Right ventricle myocardium superior (tissue), 1 donor: ENCODE data around the gene ANKRD44. TPM values are rescaled to one million over a fixed set of nuclear protein-coding genes. Genes with fewer than 3 reads are reported as not detected.
"Not testable (repeated sequence)": the region's sequence is repeated elsewhere in the genome, so short reads cannot be mapped to it uniquely, and the experiment has no call there.

Experiments used
- ATAC-seq: fragments of 200-7000 bp; cut with Tn5 transposase; one replicate; pipeline ENCODE4 v1.9.1; 2020; ENCODE audit warnings: mild to moderate bottlenecking; ENCODE audit not compliant: poor library complexity
- DNase-seq: peaks from one replicate; pipeline ENCODE4 v3.0.0-alpha.2; 2020
- intact Hi-C: fragments of 100-400 bp; cut with DNase I; formaldehyde crosslinking; loops from one replicate; pipeline ENCODE4 v1.11.2; 2022
- total RNA-seq: library from RNA; stranded (reverse); fragmentation: NEBNext Ultra II Directional; extraction: Animal tissue kit (Norgen Biotek cat#: 25700); gene quantifications from one replicate; pipeline ENCODE4 v1.2.1, GENCODE V29; 2021
- donor health status: DM: no; HTN: yes; CAD: no; lungs with severe emphysema.

Gene ANKRD44
- total RNA-seq, 1 donor from 2014 or later = 7.4 TPM

- DNase-seq (no peak), ATAC-seq (peak; percentile 19)
- intact Hi-C loops = no loop called here
These were observed 229.3 kb downstream of the ANKRD44 start for GRCh38 chr2:197081294-197081693.

DNA sequence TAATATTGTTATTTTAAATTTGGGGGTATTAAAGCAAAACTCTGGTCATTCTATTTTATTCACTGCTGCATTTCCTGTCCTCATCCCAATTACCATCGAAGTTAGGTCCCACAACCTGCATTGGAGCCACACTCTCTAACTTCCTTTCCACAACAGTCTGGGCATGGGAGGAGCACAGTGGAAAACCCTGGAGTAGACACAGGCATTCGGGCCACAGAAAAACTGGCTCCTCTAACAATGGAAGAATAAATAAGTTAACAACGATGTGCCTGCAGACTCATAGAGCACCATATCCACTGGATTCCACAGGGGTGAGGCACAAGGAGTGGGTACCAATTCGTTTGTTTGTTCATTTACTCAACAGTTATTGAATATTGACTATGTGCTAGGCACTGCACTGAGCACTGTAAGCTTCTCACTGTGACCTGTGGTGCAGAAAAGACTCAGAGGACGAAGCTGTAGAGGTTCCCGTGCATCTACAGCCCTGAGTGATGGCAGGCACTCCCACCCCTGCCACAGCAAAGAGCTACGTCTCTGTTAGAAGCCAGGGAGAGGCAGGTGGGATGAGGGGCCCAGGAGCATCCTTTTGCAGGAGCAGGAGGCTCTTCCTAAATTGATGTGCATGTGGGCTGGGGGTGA, 229.9 kb downstream of the ANKRD44 start:
- ATAC-seq (peak; percentile 14), DNase-seq (no peak)
- intact Hi-C loops = no loop called here

GRCh38 chr2:197079832-197080555, 230.6 kb downstream of the ANKRD44 start:
- peak; percentile 43 for DNase-seq
- ATAC-seq = peak; percentile 49
- intact Hi-C loops = no loop called here

DNA sequence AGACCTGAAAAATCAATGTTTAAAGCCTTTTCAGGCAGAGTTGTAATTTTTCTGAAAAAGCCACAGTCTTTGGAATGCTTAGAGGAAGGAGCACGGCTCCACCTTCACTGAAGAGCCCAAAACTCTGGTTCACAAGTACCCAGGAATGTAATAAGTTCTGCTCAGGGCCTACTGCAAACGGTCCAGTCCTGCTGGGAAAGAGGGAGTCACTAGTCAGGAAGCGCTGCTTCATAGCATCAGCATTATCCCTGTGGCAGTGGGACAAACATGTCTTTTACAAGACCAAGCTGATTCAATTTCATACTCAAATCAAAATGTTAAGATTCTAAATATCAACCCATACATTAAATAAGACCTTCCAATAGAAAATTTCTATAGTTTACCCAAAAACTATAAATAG, 231.2 kb downstream of the ANKRD44 start:
- intact Hi-C loops = no loop called here
- peak; percentile 45 for ATAC-seq

GRCh38 chr2:197078535-197078934, 232.0 kb downstream of the ANKRD44 start:
- intact Hi-C loops = no loop called here

More for the DNA sequence above, 231.2 kb downstream of the ANKRD44 start:
- no peak for DNase-seq

DNA sequence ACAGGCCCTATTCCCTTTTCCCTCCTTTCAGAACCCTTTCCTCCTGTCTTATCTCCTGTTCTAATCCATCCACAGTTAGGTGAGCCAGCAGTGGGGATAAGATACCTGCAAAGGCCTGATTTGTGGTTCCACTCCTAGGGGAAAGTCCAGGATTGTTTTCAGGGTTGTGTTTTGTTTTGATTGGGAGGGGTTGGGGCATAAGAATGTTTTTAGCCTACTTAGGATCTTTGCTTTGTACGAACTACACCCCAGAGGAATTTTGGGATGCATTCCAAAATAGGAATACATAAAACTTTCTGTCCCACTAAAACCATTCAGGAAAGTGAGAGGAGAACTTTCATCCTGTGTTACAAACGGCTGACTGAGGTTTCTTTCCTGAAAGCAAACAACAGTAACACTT, 233.2 kb downstream of the ANKRD44 start:
- intact Hi-C loops = no loop called here
- DNase-seq (no peak), ATAC-seq (no peak)

More at GRCh38 chr2:197078535-197078934, 232.0 kb downstream of the ANKRD44 start:
- DNase-seq (no peak), ATAC-seq (no peak)

DNA sequence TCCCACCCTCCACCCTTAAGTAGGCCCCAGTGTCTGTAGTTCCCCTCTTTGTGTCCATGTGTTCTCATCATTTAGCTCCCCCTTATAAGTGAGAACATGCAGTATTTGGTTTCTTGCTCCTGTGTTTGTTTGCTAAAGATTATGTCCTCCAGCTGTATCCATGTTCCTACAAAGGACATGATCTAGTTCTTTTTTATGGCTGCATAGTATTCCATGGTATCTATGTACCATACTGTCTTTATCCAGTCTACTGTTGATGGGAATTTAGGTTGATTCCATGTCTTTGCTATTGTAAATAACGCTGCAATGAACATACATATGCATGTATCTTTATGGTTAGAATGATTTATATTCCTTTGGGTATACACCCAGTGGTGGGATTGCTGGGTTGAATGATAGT, 233.9 kb downstream of the ANKRD44 start:
- intact Hi-C loops = no loop called here
- no peak for ATAC-seq
- DNase-seq = no peak

DNA sequence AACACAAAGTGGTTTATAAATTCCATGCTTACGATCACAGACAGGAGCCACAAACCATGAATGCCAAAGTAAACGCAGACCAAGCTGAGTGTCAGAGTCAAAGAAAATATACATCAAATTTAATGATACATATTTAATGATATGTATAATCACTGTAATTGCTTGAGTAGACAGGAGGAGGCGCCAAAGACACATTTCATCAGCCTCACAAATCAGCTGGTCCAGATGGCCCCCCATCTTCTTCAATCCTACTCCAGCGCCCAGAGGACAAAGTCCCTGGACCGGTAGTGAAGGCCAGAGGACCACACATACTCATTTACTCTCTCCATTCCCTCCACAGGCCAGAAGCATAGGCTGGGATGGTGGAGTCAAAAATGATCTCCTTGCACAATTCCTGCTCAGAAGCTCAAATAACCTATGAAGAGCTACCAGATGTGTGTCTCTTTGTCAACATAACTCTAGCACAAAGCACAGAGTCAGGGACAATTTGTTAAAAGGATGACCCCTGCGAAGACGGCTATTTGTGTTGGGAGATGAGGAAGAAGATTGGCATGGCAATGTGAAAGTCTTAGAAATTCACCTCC, 234.7 kb downstream of the ANKRD44 start:
- DNase-seq (no peak), ATAC-seq (no peak)
- intact Hi-C loops = no loop called here

- ATAC-seq = no peak
- intact Hi-C loops = no loop called here
- DNase-seq = no peak
These were observed 235.3 kb downstream of the ANKRD44 start for GRCh38 chr2:197075281-197075680.

DNA sequence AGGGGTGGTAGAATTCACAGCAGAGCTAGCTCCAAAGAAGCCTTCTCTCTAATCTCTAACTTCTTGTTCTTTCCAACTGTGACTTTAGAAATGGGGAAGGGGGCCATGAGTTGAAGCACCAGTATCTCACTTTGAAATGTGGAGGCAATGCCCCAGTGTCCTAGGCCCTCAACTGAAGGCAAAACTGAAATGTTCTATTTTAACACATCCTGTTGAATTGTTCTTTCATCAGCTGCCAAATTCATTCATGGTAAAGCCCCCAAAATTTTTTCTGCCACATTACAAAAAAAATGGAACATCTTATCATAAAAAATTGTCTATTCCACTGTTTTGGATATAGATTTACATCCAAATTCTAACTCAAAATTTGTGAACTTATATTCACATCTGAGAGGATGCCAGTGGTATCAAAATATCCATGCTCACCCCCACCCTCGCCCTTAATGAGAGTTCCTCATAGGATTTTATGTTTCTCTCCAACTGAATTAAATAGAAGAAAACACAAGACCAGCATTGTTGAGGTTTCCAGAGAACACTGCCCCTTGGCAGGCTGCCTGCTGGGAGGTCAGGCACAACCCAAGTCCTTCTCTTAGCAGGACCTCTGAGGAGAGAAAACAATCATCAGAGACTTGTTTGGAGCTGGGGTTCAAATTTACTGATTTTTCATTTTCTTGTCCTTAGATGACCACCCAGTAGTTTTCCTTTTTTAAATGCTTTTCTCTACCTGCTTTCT, 236.7 kb downstream of the ANKRD44 start:
- ATAC-seq = peak; percentile 76
- DNase-seq = peak; percentile 89
- intact Hi-C loops = no loop called here

- intact Hi-C loops = no loop called here
- DNase-seq (no peak), ATAC-seq (no peak)
These were observed 237.3 kb downstream of the ANKRD44 start for GRCh38 chr2:197073270-197073669.

DNA sequence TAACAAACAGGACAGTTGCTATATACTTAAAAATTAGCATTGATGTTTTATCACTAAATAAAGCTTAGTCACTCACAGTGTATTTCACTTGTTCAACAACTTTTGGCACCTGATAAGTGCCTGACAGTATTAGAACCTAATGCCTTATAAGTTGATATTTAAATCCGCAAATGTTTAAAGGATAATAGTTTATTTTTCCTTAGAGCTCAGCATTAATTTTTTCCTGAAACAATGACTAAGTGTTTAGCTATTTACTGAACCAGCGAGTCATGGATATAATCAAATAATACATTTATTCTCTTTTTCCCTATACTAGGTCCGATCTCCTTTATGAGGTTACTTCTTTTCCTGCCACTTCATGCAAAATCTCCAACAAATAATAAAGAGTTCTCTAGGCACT, 238.0 kb downstream of the ANKRD44 start:
- DNase-seq (no peak), ATAC-seq (no peak)
- intact Hi-C loops = no loop called here

GRCh38 chr2:197071790-197072436, 238.7 kb downstream of the ANKRD44 start:
- intact Hi-C loops = no loop called here
- no peak for ATAC-seq
- no peak for DNase-seq

- DNase-seq = no peak
- intact Hi-C loops = no loop called here
- no peak for ATAC-seq
These were observed 239.4 kb downstream of the ANKRD44 start for GRCh38 chr2:197071213-197071612.

GRCh38 chr2:197069958-197070357, 240.6 kb downstream of the ANKRD44 start:
- ATAC-seq (no peak), DNase-seq (no peak)
- intact Hi-C loops = no loop called here

DNA sequence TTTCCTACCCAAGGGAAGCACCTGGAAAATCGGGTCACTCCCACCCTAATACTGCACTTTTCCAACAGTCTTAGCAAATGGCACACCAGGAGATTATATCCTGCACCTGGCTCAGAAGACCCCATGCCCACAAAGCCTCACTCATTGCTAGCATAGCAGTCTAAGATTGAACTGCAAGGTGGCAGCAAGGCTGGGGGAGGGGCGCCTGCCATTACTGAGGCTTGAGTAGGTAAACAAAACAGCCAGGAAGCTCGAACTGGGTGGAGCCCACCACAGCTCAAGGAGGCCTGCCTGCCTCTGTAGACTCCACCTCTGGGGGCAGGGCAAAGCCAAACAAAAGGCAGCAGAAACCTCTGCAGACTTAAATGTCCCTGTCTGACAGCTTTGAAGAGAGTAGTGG, 248.0 kb downstream of the ANKRD44 start:
- ATAC-seq, intact Hi-C loops, DNase-seq: not testable (repeated sequence)

GRCh38 chr2:197059477-197059876, 251.1 kb downstream of the ANKRD44 start:
- DNase-seq (no peak), ATAC-seq (no peak)
- intact Hi-C loops = no loop called here

GRCh38 chr2:197058777-197059300, 251.7 kb downstream of the ANKRD44 start:
- intact Hi-C loops = no loop called here
- ATAC-seq (no peak), DNase-seq (no peak)

- intact Hi-C loops = no loop called here
- ATAC-seq (no peak), DNase-seq (no peak)
These were observed 252.6 kb downstream of the ANKRD44 start for GRCh38 chr2:197057959-197058358.
